HG03175 (cell line): ENCODE measurements around the gene GPR39.

ENCODE experiments used
- ATAC-seq: cut with Tn5 transposase; IDR thresholded peaks from one replicate; pipeline ENCODE4 v1.9.1; 2021; ENCODE audit warnings: mild to moderate bottlenecking, moderate library complexity; ENCODE audit not compliant: unreplicated experiment

The GPR39 gene

GRCh38 chr2:132557694-132558093 lies 141.1 kb downstream of the GPR39 start:
- no peak for ATAC-seq

- ATAC-seq: no peak
Measured at GRCh38 chr2:132559326-132559725, 142.7 kb downstream of the GPR39 start.

- no peak for ATAC-seq
Measured at GRCh38 chr2:132559921-132560320, 143.3 kb downstream of the GPR39 start.

GRCh38 chr2:132560562-132560961 lies 144.0 kb downstream of the GPR39 start:
- ATAC-seq: no peak

- ATAC-seq: no peak
Measured at GRCh38 chr2:132562245-132562644, 145.6 kb downstream of the GPR39 start.

GRCh38 chr2:132564065-132564464 lies 147.5 kb downstream of the GPR39 start:
- no peak for ATAC-seq

- no peak for ATAC-seq
Measured at GRCh38 chr2:132566379-132566778, 149.8 kb downstream of the GPR39 start.

- no peak for ATAC-seq
Measured at GRCh38 chr2:132567682-132568081, 151.1 kb downstream of the GPR39 start.

- ATAC-seq: no peak
Measured at GRCh38 chr2:132568656-132569055, 152.1 kb downstream of the GPR39 start.

- no peak for ATAC-seq
Measured at GRCh38 chr2:132573444-132574007, 156.9 kb downstream of the GPR39 start.

- ATAC-seq: no peak
Measured at GRCh38 chr2:132577686-132578085, 161.1 kb downstream of the GPR39 start.

- no peak for ATAC-seq
Measured at GRCh38 chr2:132581591-132581990, 165.0 kb downstream of the GPR39 start.

- no peak for ATAC-seq
Measured at GRCh38 chr2:132581991-132582738, 165.6 kb downstream of the GPR39 start.

- ATAC-seq: no peak
Measured at GRCh38 chr2:132583666-132584360, 167.2 kb downstream of the GPR39 start.

- ATAC-seq: no peak
Measured at GRCh38 chr2:132584976-132585817, 168.6 kb downstream of the GPR39 start.

- no peak for ATAC-seq
Measured at GRCh38 chr2:132586101-132586511, 169.5 kb downstream of the GPR39 start.

GRCh38 chr2:132586835-132587234 lies 170.2 kb downstream of the GPR39 start:
- no peak for ATAC-seq

- no peak for ATAC-seq
Measured at GRCh38 chr2:132588576-132588975, 172.0 kb downstream of the GPR39 start.

- no peak for ATAC-seq
Measured at GRCh38 chr2:132589111-132589830, 172.7 kb downstream of the GPR39 start.

- ATAC-seq: no peak
Measured at GRCh38 chr2:132589966-132590365, 173.4 kb downstream of the GPR39 start.

GRCh38 chr2:132593171-132593570 lies 176.6 kb downstream of the GPR39 start:
- ATAC-seq: no peak
